ENCODE results near the gene HNRNPUL1.

HNRNPUL1 gene

GRCh38 chr19:41263850-41264580 is at the start of gene HNRNPUL1:
TSS of gene HNRNPUL1 (plus strand) at chr19:41264372. CDS start at chr19:41264504, 132 bp downstream.
- peak; percentile 100 for DNase-seq (ENCODE audit: low spot score)

GRCh38 chr19:41217741-41218140 is 46.4 kb upstream of the HNRNPUL1 start:
- no peak for DNase-seq (ENCODE audit: low spot score)

- no peak for DNase-seq (ENCODE audit: low spot score)
Measured at GRCh38 chr19:41218249-41218614, 45.9 kb upstream of the HNRNPUL1 start.

GRCh38 chr19:41218615-41219507 is 45.3 kb upstream of the HNRNPUL1 start, which contains the start of gene AXL:
TSS of gene AXL (plus strand) at chr19:41219223. CDS start at chr19:41219393, 170 bp downstream.
- DNase-seq (ENCODE audit: low spot score): peak; percentile 79

- peak; percentile 22 for DNase-seq (ENCODE audit: low spot score)
Measured at GRCh38 chr19:41219924-41220567, 44.1 kb upstream of the HNRNPUL1 start.

GRCh38 chr19:41220811-41221210 is 43.4 kb upstream of the HNRNPUL1 start:
- DNase-seq (ENCODE audit: low spot score): no peak

- DNase-seq (ENCODE audit: low spot score): no peak
Measured at GRCh38 chr19:41221514-41222205, 42.5 kb upstream of the HNRNPUL1 start.

- DNase-seq (ENCODE audit: low spot score): no peak
Measured at GRCh38 chr19:41222240-41222639, 41.9 kb upstream of the HNRNPUL1 start.

GRCh38 chr19:41223431-41224234 is 40.5 kb upstream of the HNRNPUL1 start:
- DNase-seq (ENCODE audit: low spot score): peak; percentile 96

- DNase-seq (ENCODE audit: low spot score): no peak
Measured at GRCh38 chr19:41224632-41225031, 39.5 kb upstream of the HNRNPUL1 start.

GRCh38 chr19:41225238-41226052 is 38.7 kb upstream of the HNRNPUL1 start:
- peak; percentile 99 for DNase-seq (ENCODE audit: low spot score)

GRCh38 chr19:41226053-41226873 is 37.9 kb upstream of the HNRNPUL1 start:
- DNase-seq (ENCODE audit: low spot score): peak; percentile 94

- peak; percentile 29 for DNase-seq (ENCODE audit: low spot score)
Measured at GRCh38 chr19:41226874-41227390, 37.2 kb upstream of the HNRNPUL1 start.

GRCh38 chr19:41228486-41228885 is 35.7 kb upstream of the HNRNPUL1 start:
- DNase-seq (ENCODE audit: low spot score): no peak

- DNase-seq (ENCODE audit: low spot score): peak; percentile 69
Measured at GRCh38 chr19:41229338-41229737, 34.8 kb upstream of the HNRNPUL1 start.

- no peak for DNase-seq (ENCODE audit: low spot score)
Measured at GRCh38 chr19:41230067-41230857, 33.9 kb upstream of the HNRNPUL1 start.

GRCh38 chr19:41232686-41233085 is 31.5 kb upstream of the HNRNPUL1 start:
- DNase-seq (ENCODE audit: low spot score): no peak

GRCh38 chr19:41233748-41234240 is 30.4 kb upstream of the HNRNPUL1 start:
- no peak for DNase-seq (ENCODE audit: low spot score)
